OCI-LY7 (cell line): Measurements from ENCODE around the gene SDHAF3.

Source experiments
- CTCF ChIP-seq: fragments of 200-600 bp; sonication (generic); conservative IDR thresholded peaks from 2 replicates; pipeline ENCODE4 v1.5.1; 2014; ENCODE audit warnings: mild to moderate bottlenecking, antibody characterized with exemption, low read length, moderate library complexity, mixed read lengths
- EZH2phosphoT487 ChIP-seq: fragments of 200-600 bp; sonication (generic); IDR thresholded peaks from 2 replicates; pipeline ENCODE4 v1.6.1; 2018; ENCODE audit warnings: low read depth, borderline replicate concordance, mild to moderate bottlenecking, mixed run types, antibody characterized with exemption, low read length, moderate library complexity, mixed read lengths

DNA sequence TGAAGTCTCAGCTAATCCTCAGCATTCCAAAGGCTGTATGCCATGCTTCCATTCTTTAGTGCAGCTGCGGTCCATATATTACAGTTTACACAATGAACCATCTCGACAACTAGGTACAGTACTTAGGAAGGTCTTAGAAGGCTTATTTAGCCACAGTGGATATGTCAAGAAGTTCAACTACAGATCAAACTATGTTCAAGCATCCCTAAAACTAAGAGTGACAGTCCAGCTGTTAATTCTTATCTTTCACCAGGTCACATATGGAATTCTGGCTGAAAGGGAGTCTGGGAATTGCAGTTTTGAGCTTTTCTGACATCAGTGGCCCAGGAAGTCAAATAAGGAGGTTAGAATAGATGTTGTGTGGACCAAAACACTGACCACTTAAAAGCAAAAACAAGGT, 106.8 kb downstream of the SDHAF3 start:
- no peak for TF ChIP-seq CTCF
- no peak for TF ChIP-seq EZH2phosphoT487
